NB4 (cell line): ENCODE results near the gene IL22.

Source experiments
- CTCF ChIP-seq: IDR thresholded peaks from one replicate; pipeline ENCODE4 v1.5.1; 2012; ENCODE audit warnings: low read depth, low read length
- POLR2A ChIP-seq: IDR thresholded peaks from 2 replicates; pipeline ENCODE4 v1.6.1; 2011; ENCODE audit warnings: mild to moderate bottlenecking; ENCODE audit not compliant: insufficient read length; ENCODE audit errors: extremely low read depth

- TF ChIP-seq CTCF (no peak), POLR2A (no peak)
Measured at GRCh38 chr12:68291396-68292036, 38.1 kb upstream of the IL22 start.
